ENCODE measurements around the gene PRKCH. TPM values are rescaled to one million over a fixed set of nuclear protein-coding genes. Genes with fewer than 3 reads are reported as not detected.

Gene PRKCH
- polyA plus RNA-seq, 1 donor from 2014 or later: 2.0 TPM

GRCh38 chr14:61517911-61518384 is 196.6 kb downstream of the PRKCH start:
- H3K36me3 ChIP-seq (ENCODE audit: insufficient read depth, low read length): no peaks in the 10 kb centered on the region

DNA sequence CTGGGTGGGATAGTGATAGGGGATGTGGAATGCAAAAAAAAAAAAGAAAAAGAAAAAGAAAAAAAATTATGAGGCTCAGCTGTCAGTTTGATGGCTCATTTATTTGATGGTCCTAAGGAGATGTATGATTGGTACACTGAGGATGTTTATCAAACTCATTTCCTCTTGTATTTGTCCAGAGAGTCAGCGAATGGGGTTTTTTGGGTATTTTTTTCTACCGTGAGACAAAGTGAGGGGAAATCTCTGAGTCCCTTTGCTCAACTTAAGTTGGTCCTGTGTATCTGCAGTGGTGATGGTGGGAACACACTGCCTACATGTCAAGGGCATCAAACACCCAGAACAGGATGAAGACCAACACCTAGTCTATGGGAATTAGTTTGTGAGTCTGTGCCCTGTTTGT is 197.0 kb downstream of the PRKCH start:
- H2AFZ ChIP-seq (ENCODE audit: low read depth, low read length): no peak overlapping the region
- TF ChIP-seq EZH2 (IDR thresholded peaks at IDR 0.05; ENCODE audit: borderline replicate concordance, insufficient read depth, low read length, poor library complexity, severe bottlenecking) (no peak), EP300 (conservative IDR thresholded peaks at IDR 0.05; ENCODE audit: poor library complexity, severe bottlenecking) (no peak), RAD21 (conservative IDR thresholded peaks at IDR 0.05) (no peak), MXI1 (conservative IDR thresholded peaks at IDR 0.05; ENCODE audit: poor library complexity, severe bottlenecking) (no peak), POLR2AphosphoS5 (IDR thresholded peaks at IDR 0.05) (no peak)
- TF ChIP-seq, protein P1, sequence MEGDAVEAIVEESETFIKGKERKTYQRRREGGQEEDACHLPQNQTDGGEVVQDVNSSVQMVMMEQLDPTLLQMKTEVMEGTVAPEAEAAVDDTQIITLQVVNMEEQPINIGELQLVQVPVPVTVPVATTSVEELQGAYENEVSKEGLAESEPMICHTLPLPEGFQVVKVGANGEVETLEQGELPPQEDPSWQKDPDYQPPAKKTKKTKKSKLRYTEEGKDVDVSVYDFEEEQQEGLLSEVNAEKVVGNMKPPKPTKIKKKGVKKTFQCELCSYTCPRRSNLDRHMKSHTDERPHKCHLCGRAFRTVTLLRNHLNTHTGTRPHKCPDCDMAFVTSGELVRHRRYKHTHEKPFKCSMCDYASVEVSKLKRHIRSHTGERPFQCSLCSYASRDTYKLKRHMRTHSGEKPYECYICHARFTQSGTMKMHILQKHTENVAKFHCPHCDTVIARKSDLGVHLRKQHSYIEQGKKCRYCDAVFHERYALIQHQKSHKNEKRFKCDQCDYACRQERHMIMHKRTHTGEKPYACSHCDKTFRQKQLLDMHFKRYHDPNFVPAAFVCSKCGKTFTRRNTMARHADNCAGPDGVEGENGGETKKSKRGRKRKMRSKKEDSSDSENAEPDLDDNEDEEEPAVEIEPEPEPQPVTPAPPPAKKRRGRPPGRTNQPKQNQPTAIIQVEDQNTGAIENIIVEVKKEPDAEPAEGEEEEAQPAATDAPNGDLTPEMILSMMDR (IDR thresholded peaks at IDR 0.05; ENCODE audit: poor library complexity, severe bottlenecking): no peak

More at GRCh38 chr14:61517911-61518384, 196.6 kb downstream of the PRKCH start:
- Histone ChIP-seq H2AFZ (ENCODE audit: low read depth, low read length) (no peak overlapping the region), H3K27ac (ENCODE audit: low read length) (no peak overlapping the region), H3K9me2 (ENCODE audit: insufficient read depth, low read length) (no peaks in the 10 kb centered on the region), H3K27me3 (ENCODE audit: insufficient read depth, low read depth, low read length) (no peaks in the 10 kb centered on the region), H3K9ac (ENCODE audit: low read length) (no peak overlapping the region), H4K20me1 (ENCODE audit: insufficient read depth) (no peaks in the 10 kb centered on the region), H3F3A (ENCODE audit: insufficient read depth, low read length, poor library complexity, severe bottlenecking) (no peaks in the 10 kb centered on the region), H3K9me3 (ENCODE audit: low read length) (no peaks in the 10 kb centered on the region), H3K4me3 (ENCODE audit: low read length) (no peak overlapping the region), H3K79me2 (replicated peaks; ENCODE audit: insufficient read depth, low read length) (no peaks in the 10 kb centered on the region), H3K4me2 (ENCODE audit: low read length) (no peak overlapping the region)
- TF ChIP-seq MXI1 (conservative IDR thresholded peaks at IDR 0.05; ENCODE audit: poor library complexity, severe bottlenecking): no peak
- no peak for TF ChIP-seq EP300 (conservative IDR thresholded peaks at IDR 0.05; ENCODE audit: poor library complexity, severe bottlenecking)
- no peak for TF ChIP-seq EZH2 (IDR thresholded peaks at IDR 0.05; ENCODE audit: borderline replicate concordance, insufficient read depth, low read length, poor library complexity, severe bottlenecking)
- TF ChIP-seq, protein P1 (IDR thresholded peaks at IDR 0.05; ENCODE audit: poor library complexity, severe bottlenecking): no peak
- TF ChIP-seq POLR2AphosphoS5 (IDR thresholded peaks at IDR 0.05): no peak
- TF ChIP-seq REST (IDR thresholded peaks at IDR 0.05; ENCODE audit: borderline replicate concordance): no peak
- TF ChIP-seq SMC3 (conservative IDR thresholded peaks at IDR 0.05; ENCODE audit: poor library complexity): no peak
- TF ChIP-seq RAD21 (conservative IDR thresholded peaks at IDR 0.05): no peak
- TF ChIP-seq TAF1 (IDR thresholded peaks at IDR 0.05; ENCODE audit: low read depth): no peak

More for the DNA sequence above, 197.0 kb downstream of the PRKCH start:
- no peaks in the 10 kb centered on the region for H3K36me3 ChIP-seq (ENCODE audit: insufficient read depth, low read length)
- no peaks in the 10 kb centered on the region for H3F3A ChIP-seq (ENCODE audit: insufficient read depth, low read length, poor library complexity, severe bottlenecking)
- no peaks in the 10 kb centered on the region for H3K79me2 ChIP-seq (replicated peaks; ENCODE audit: insufficient read depth, low read length)
- H4K20me1 ChIP-seq (ENCODE audit: insufficient read depth): no peaks in the 10 kb centered on the region
- H3K27me3 ChIP-seq (ENCODE audit: insufficient read depth, low read depth, low read length): no peaks in the 10 kb centered on the region
- no peak overlapping the region for H3K27ac ChIP-seq (ENCODE audit: low read length)
- H3K9me2 ChIP-seq (ENCODE audit: insufficient read depth, low read length): no peaks in the 10 kb centered on the region
- H3K9ac ChIP-seq (ENCODE audit: low read length): no peak overlapping the region
- H3K4me2 ChIP-seq (ENCODE audit: low read length): no peak overlapping the region
- H3K9me3 ChIP-seq (ENCODE audit: low read length): no peaks in the 10 kb centered on the region
- H3K4me3 ChIP-seq (ENCODE audit: low read length): no peak overlapping the region
